GM10248 (cell line): ENCODE results near the gene TACC2.

Experiments used
- CTCF ChIA-PET: fragments of 300-600 bp; sonication (Branson Sonifier 250); formaldehyde crosslinking; extraction: SDS; loops from one replicate; lab custom pipeline; 2021; ENCODE audit warnings: antibody characterized with exemption; lab: Yijun Ruan, JAX
- POLR2A ChIA-PET: fragments of 350-650 bp; sonication (Branson Sonifier 250); formaldehyde crosslinking; extraction: SDS; loops from one replicate; lab custom pipeline; 2020; ENCODE audit warnings: antibody characterized with exemption; lab: Yijun Ruan, JAX
- DNase-seq: peaks from one replicate; pipeline ENCODE4 v3.0.0; 2012; ENCODE audit errors: extremely low spot score
- CTCF ChIP-seq: IDR thresholded peaks from 2 replicates; pipeline ENCODE4 v1.5.1; 2012; ENCODE audit warnings: mild to moderate bottlenecking, low read depth; ENCODE audit errors: extremely low read depth, missing control alignments, control extremely low read depth

TACC2 gene

GRCh38 chr10:122245136-122245535 lies 256.2 kb downstream of the TACC2 start:
- ChIA-PET POLR2A (no interaction called here), CTCF (interaction anchor here (1.5 to 3.2 kb wide), 2 partner anchors 19 to 23 kb away, joined by 4 to 13 read pairs; no protein-coding TSS in a partner anchor)
- no peak for DNase-seq
- no peak for TF ChIP-seq CTCF

GRCh38 chr10:122245897-122246296 lies 256.9 kb downstream of the TACC2 start:
- DNase-seq = no peak
- ChIA-PET CTCF (interaction anchor here (1.5 to 3.2 kb wide), 2 partner anchors 18 to 22 kb away, joined by 4 to 13 read pairs; no protein-coding TSS in a partner anchor), POLR2A (no interaction called here)

GRCh38 chr10:122246830-122247520 lies 258.0 kb downstream of the TACC2 start:
- no peak for DNase-seq
- ChIA-PET POLR2A (no interaction called here), CTCF (interaction anchor here (3.2 kb wide), 1 partner anchor 21 kb away, joined by 13 read pairs; no protein-coding TSS in a partner anchor)
- no peak for TF ChIP-seq CTCF

More at GRCh38 chr10:122245897-122246296, 256.9 kb downstream of the TACC2 start:
- no peak for TF ChIP-seq CTCF

GRCh38 chr10:122248356-122249302 lies 259.7 kb downstream of the TACC2 start:
- DNase-seq = no peak
- POLR2A ChIA-PET = no interaction called here
- no peak for TF ChIP-seq CTCF
- CTCF ChIA-PET = interaction anchor here (3.2 kb wide), 1 partner anchor 19 kb away, joined by 13 read pairs; no protein-coding TSS in a partner anchor

- ChIA-PET CTCF (interaction anchor here (0.8 kb wide), 1 partner anchor 19 kb away, joined by 3 read pairs; no protein-coding TSS in a partner anchor), POLR2A (no interaction called here)
- DNase-seq = no peak
- TF ChIP-seq CTCF = no peak
Measured at GRCh38 chr10:122249303-122249850, 260.4 kb downstream of the TACC2 start.
